HCT116 (cell line): ENCODE measurements around the gene MRLN. TPM values are rescaled to one million over a fixed set of nuclear protein-coding genes. Genes with fewer than 3 reads are reported as not detected.
A peak's percentile ranks its signal among the peaks of the same experiment; 100 is the strongest.

ENCODE experiments used
- ATAC-seq: fragments of 200-7000 bp; cut with Tn5 transposase; 2 replicates; pipeline ENCODE4 v1.9.1; 2020; ENCODE audit warnings: mild to moderate bottlenecking, moderate library complexity
- BruUV-seq: library from RNA; stranded (reverse); fragments of 400-500 nt; replicated peaks from 2 replicates; lab custom pipeline; 2021; lab: Mats Ljungman, UMichigan
- CTCF ChIA-PET: fragments of 300-600 bp; sonication (Branson Sonifier 250); formaldehyde crosslinking; loops from one replicate; lab custom pipeline; 2021; ENCODE audit warnings: antibody characterized with exemption; lab: Charles Lee
- POLR2A ChIA-PET: fragments of 300-600, 350-600 bp; sonication (Branson Sonifier 250); formaldehyde crosslinking; loops from one replicate; lab custom pipeline; 2021; ENCODE audit warnings: antibody characterized with exemption; lab: Charles Lee
- RAD21 ChIA-PET, 2 experiments: fragments of 300-600 bp; sonication (Branson Sonifier 250); formaldehyde crosslinking; loops; one replicate each; lab custom pipeline; 2023; ENCODE audit warnings: low total read pairs in 2 of 2; ENCODE audit not compliant: uncharacterized antibody in 2 of 2, unreplicated experiment in 2 of 2, low non-redundant PET in 1 of 2; lab: Charles Lee
- DNase-seq: peaks from one replicate; pipeline ENCODE4 v3.0.0-alpha.2; 2010; ENCODE audit warnings: low read depth, low spot score
- H2AFZ ChIP-seq: fragments of 200-600 bp; shearing (Covaris generic), sonication (generic); 2 replicates; pipeline ENCODE4 v1.6.1; 2017; ENCODE audit warnings: low read depth, mixed run types, mixed read lengths, antibody characterized with exemption, low read length; ENCODE audit not compliant: poor library complexity, severe bottlenecking
- H3K27ac ChIP-seq: 2 replicates; pipeline ENCODE4 v1.5.1; 2012; ENCODE audit warnings: low read depth, low read length
- H3K27me3 ChIP-seq: fragments of 200-600 bp; sonication (generic); 2 replicates; pipeline ENCODE4 v1.6.1; 2016; ENCODE audit warnings: mixed run types, low read length, mixed read lengths; ENCODE audit not compliant: insufficient read depth
- H3K36me3 ChIP-seq, 2 experiments: fragments of 200-500 bp in 1 of 2; fragments of 200-600 bp in 1 of 2; sonication (Bioruptor generic) in 1 of 2; sonication (generic) in 1 of 2; 2 replicates each; pipeline versions ENCODE4 v1.5.1 to v1.6.1; 2014 to 2016; ENCODE audit warnings: low read length in 2 of 2, inconsistent platforms in 1 of 2, mixed read lengths in 1 of 2, mixed run types in 1 of 2; ENCODE audit not compliant: insufficient read depth in 2 of 2, control insufficient read depth in 1 of 2
- H3K4me1 ChIP-seq, 2 experiments: fragments of 200-600 bp in 1 of 2; sonication (generic) in 1 of 2; 2 replicates each; pipeline versions ENCODE4 v1.5.1 to v1.6.1; 2012 to 2017; ENCODE audit warnings: low read length in 2 of 2, inconsistent platforms in 1 of 2, mild to moderate bottlenecking in 1 of 2, mixed read lengths in 1 of 2, mixed run types in 1 of 2, moderate library complexity in 1 of 2; ENCODE audit not compliant: insufficient read depth in 2 of 2, control insufficient read depth in 1 of 2
- H3K4me2 ChIP-seq: fragments of 200-600 bp; sonication (generic); 2 replicates; pipeline ENCODE4 v1.6.1; 2017; ENCODE audit warnings: mixed run types, low read length, mixed read lengths
- H3K4me3 ChIP-seq, 2 experiments: fragments of 200-600 bp in 1 of 2; sonication (generic) in 1 of 2; replicated peaks in 1 of 2; 2 replicates each; pipeline ENCODE4 v1.5.1; 2011 to 2016; ENCODE audit warnings: low read length in 2 of 2, control low read depth in 1 of 2, low read depth in 1 of 2, mild to moderate bottlenecking in 1 of 2, mixed read lengths in 1 of 2, mixed run types in 1 of 2
- H3K79me2 ChIP-seq: fragments of 200-600 bp; sonication (generic); 2 replicates; pipeline ENCODE4 v1.6.1; 2017; ENCODE audit warnings: mild to moderate bottlenecking, mixed run types, low read length, moderate library complexity, mixed read lengths; ENCODE audit not compliant: insufficient read depth
- H3K9ac ChIP-seq: fragments of 200-600 bp; sonication (generic); 2 replicates; pipeline ENCODE4 v1.6.1; 2016; ENCODE audit warnings: low read length, mixed read lengths
- H3K9me2 ChIP-seq: fragments of 200-600 bp; sonication (generic), shearing (Covaris generic); 2 replicates; pipeline ENCODE4 v1.6.1; 2017; ENCODE audit warnings: mixed run types, mild to moderate bottlenecking, moderate library complexity; ENCODE audit not compliant: insufficient read depth
- H3K9me3 ChIP-seq, 2 experiments: fragments of 200-500 bp in 1 of 2; fragments of 200-600 bp in 1 of 2; sonication (Bioruptor generic) in 1 of 2; sonication (generic) in 1 of 2; 2 replicates each; pipeline ENCODE4 v1.6.1; 2014 to 2017; ENCODE audit warnings: low read length in 2 of 2, mixed read lengths in 2 of 2, inconsistent platforms in 1 of 2, low read depth in 1 of 2, mild to moderate bottlenecking in 1 of 2, mixed run types in 1 of 2, moderate library complexity in 1 of 2; ENCODE audit not compliant: control insufficient read depth in 1 of 2, insufficient read depth in 1 of 2
- H4K20me1 ChIP-seq: fragments of 200-600 bp; sonication (generic), shearing (Covaris generic); 2 replicates; pipeline ENCODE4 v1.6.1; 2017; ENCODE audit warnings: mixed run types, mild to moderate bottlenecking, moderate library complexity; ENCODE audit not compliant: insufficient read depth
- ATF3 ChIP-seq: IDR thresholded peaks from 2 replicates; pipeline ENCODE4 v1.6.1; 2012
- CBX3 ChIP-seq: IDR thresholded peaks from 2 replicates; pipeline ENCODE4 v1.6.1; 2012; ENCODE audit warnings: low read depth
- CTCF ChIP-seq, 3 experiments: fragments of 200-600 bp in 1 of 3; sonication (generic) in 1 of 3; IDR thresholded peaks in 2 of 3; conservative IDR thresholded peaks in 1 of 3; 2 replicates each; pipeline ENCODE4 v1.5.1; 2012 to 2017; ENCODE audit warnings: low read depth in 2 of 3, low read length in 2 of 3, antibody characterized with exemption in 1 of 3, borderline replicate concordance in 1 of 3, control low read depth in 1 of 3, mild to moderate bottlenecking in 1 of 3, mixed read lengths in 1 of 3, mixed run types in 1 of 3, moderate library complexity in 1 of 3; ENCODE audit not compliant: insufficient read depth in 1 of 3
- MAX ChIP-seq: IDR thresholded peaks from 2 replicates; pipeline ENCODE4 v1.6.1; 2012
- POLR2A ChIP-seq: IDR thresholded peaks from 2 replicates; pipeline ENCODE4 v1.7.0; 2011; ENCODE audit warnings: borderline replicate concordance; ENCODE audit not compliant: insufficient read depth, insufficient read length; ENCODE audit errors: extremely low read depth
- YY1 ChIP-seq: IDR thresholded peaks from 2 replicates; pipeline ENCODE4 v1.6.1; 2011; ENCODE audit warnings: low read length, low read depth, moderate library complexity, mild to moderate bottlenecking; ENCODE audit not compliant: insufficient replicate concordance; ENCODE audit errors: extremely low read depth
- ZNF274 ChIP-seq: fragments of 200-500 bp; sonication (Bioruptor generic); IDR thresholded peaks from 2 replicates; pipeline ENCODE4 v1.6.1; 2014; ENCODE audit warnings: mild to moderate bottlenecking, low read depth, low read length, inconsistent platforms
- intact Hi-C: fragments of 100-400 bp; cut with micrococcal nuclease; formaldehyde crosslinking; loops from 2 replicates; pipeline ENCODE4 v1.10.0; 2022
- total RNA-seq: library from RNA; stranded (reverse); gene quantifications from one replicate; pipeline ENCODE4 v1.2.1, GENCODE V29; 2021; ENCODE audit not compliant: unreplicated experiment

MRLN gene
- total RNA-seq, 1 experiment from 2014 or later: not detected

GRCh38 chr10:59700709-59701108 is 52.5 kb downstream of the MRLN start:
- Histone ChIP-seq H3K9me2 (no peaks in the 10 kb centered on the region), H3K9me3 (no peaks in the 10 kb centered on the region), H3K36me3 (no peaks in the 10 kb centered on the region), H3K79me2 (no peaks in the 10 kb centered on the region), H3K9ac (no peak overlapping the region), H3K4me2 (no peak overlapping the region), H3K4me3 (no peak overlapping the region), H2AFZ (no peak overlapping the region), H3K27ac (no peak overlapping the region), H4K20me1 (no peaks in the 10 kb centered on the region), H3K4me1 (no peaks in the 10 kb centered on the region), H3K27me3 (no peaks in the 10 kb centered on the region)
- ChIA-PET POLR2A (no interaction called here), CTCF (no interaction called here), RAD21 (no interaction called here)
- BruUV-seq: no TSS peak
- TF ChIP-seq CTCF (IDR thresholded peaks at IDR 0.05 in 2 of 3, conservative IDR thresholded peaks at IDR 0.05 in 1 of 3; ENCODE audit: borderline replicate concordance in 1 of 3, insufficient read depth in 1 of 3, low read depth in 2 of 3, low read length in 2 of 3) (0 out of 6 replicates have a peak, but pooled peaks of 1 of the 3 experiments have one; percentile 8), ATF3 (no peak)
- intact Hi-C loops: no loop called here
- ATAC-seq (no peak; the same call in 1 of the 2 replicates), DNase-seq (no peak)

GRCh38 chr10:59698326-59698725 is 54.9 kb downstream of the MRLN start:
- Histone ChIP-seq H4K20me1 (no peaks in the 10 kb centered on the region), H2AFZ (no peak overlapping the region), H3K9ac (no peak overlapping the region), H3K9me2 (no peaks in the 10 kb centered on the region), H3K4me2 (no peak overlapping the region), H3K9me3 (no peaks in the 10 kb centered on the region), H3K27me3 (no peaks in the 10 kb centered on the region), H3K4me1 (no peaks in the 10 kb centered on the region), H3K36me3 (no peaks in the 10 kb centered on the region), H3K79me2 (no peaks in the 10 kb centered on the region), H3K27ac (no peak overlapping the region), H3K4me3 (no peak overlapping the region)
- intact Hi-C loops: no loop called here
- ChIA-PET RAD21 (no interaction called here), POLR2A (no interaction called here), CTCF (no interaction called here)
- no TSS peak for BruUV-seq
- DNase-seq (no peak), ATAC-seq (no peak)
- TF ChIP-seq YY1 (no peak), CBX3 (no peak), ZNF274 (no peak), POLR2A (no peak), ATF3 (no peak), MAX (no peak)
